PC-3 (cell line): ENCODE results near the gene IMPDH1. TPM values are rescaled to one million over a fixed set of nuclear protein-coding genes. Genes with fewer than 3 reads are reported as not detected.

Source experiments
- ATAC-seq: fragments of 200-7000 bp; cut with Tn5 transposase; 2 replicates; pipeline ENCODE4 v1.9.1; 2020; ENCODE audit warnings: mild to moderate bottlenecking, moderate library complexity
- BruUV-seq: library from RNA; stranded (reverse); fragments of 400-500 nt; replicated peaks from 2 replicates; lab custom pipeline; 2021; lab: Mats Ljungman, UMichigan
- CTCF ChIA-PET: fragments of 300-600 bp; sonication (Branson Sonifier 250); formaldehyde crosslinking; loops from one replicate; lab custom pipeline; 2022; ENCODE audit warnings: antibody characterized with exemption; lab: Charles Lee
- POLR2A ChIA-PET: fragments of 300-600 bp; sonication (Branson Sonifier 250); formaldehyde crosslinking; loops from one replicate; lab custom pipeline; 2022; ENCODE audit warnings: antibody characterized with exemption; ENCODE audit not compliant: unreplicated experiment; lab: Charles Lee
- DNase-seq: peaks from one replicate; pipeline ENCODE4 v3.0.0-alpha.2; 2015
- H2AFZ ChIP-seq: fragments of 300-600 bp; sonication (generic); 2 replicates; pipeline ENCODE4 v1.6.0; 2016; ENCODE audit warnings: antibody characterized with exemption, low read length
- H3F3A ChIP-seq: fragments of 300-600 bp; sonication (generic); one replicate; pipeline ENCODE4 v1.6.0; 2017; ENCODE audit warnings: antibody characterized with exemption, low read length, control low read depth, mild to moderate bottlenecking; ENCODE audit not compliant: unreplicated experiment
- H3K27ac ChIP-seq: fragments of 300-600 bp; sonication (generic); 2 replicates; pipeline ENCODE4 v1.5.1; 2016; ENCODE audit warnings: mild to moderate bottlenecking, low read length
- H3K27me3 ChIP-seq: fragments of 300-600 bp; sonication (generic); 2 replicates; pipeline ENCODE4 v1.6.1; 2016; ENCODE audit warnings: low read length, mixed read lengths
- H3K36me3 ChIP-seq: fragments of 300-600 bp; sonication (generic); 2 replicates; pipeline ENCODE4 v1.6.1; 2016; ENCODE audit warnings: low read depth, mixed run types, low read length, mixed read lengths
- H3K4me1 ChIP-seq: fragments of 300-600 bp; sonication (generic); 2 replicates; pipeline ENCODE4 v1.5.1; 2016; ENCODE audit warnings: low read length; ENCODE audit not compliant: insufficient read depth
- H3K4me2 ChIP-seq: fragments of 300-600 bp; sonication (generic); 2 replicates; pipeline ENCODE4 v1.6.0; 2016; ENCODE audit warnings: low read length
- H3K4me3 ChIP-seq: fragments of 300-600 bp; sonication (generic); 2 replicates; pipeline ENCODE4 v1.5.1; 2016; ENCODE audit warnings: mild to moderate bottlenecking, low read length, mixed read lengths
- H3K79me2 ChIP-seq: fragments of 300-600 bp; sonication (generic); 2 replicates; pipeline ENCODE4 v1.6.1; 2017; ENCODE audit warnings: low read length, mixed read lengths
- H3K9ac ChIP-seq: fragments of 300-600 bp; sonication (generic); 2 replicates; pipeline ENCODE4 v1.6.0; 2016; ENCODE audit warnings: mild to moderate bottlenecking, low read length
- H3K9me2 ChIP-seq: fragments of 300-600 bp; sonication (generic); replicated peaks from 2 replicates; pipeline ENCODE4 v1.6.1; 2016; ENCODE audit warnings: mixed run types, low read length, mixed read lengths
- H3K9me3 ChIP-seq: fragments of 300-600 bp; sonication (generic); 2 replicates; pipeline ENCODE4 v1.6.1; 2016; ENCODE audit warnings: low read length, mixed read lengths
- H4K20me1 ChIP-seq: fragments of 300-600 bp; sonication (generic); 2 replicates; pipeline ENCODE4 v1.6.1; 2016; ENCODE audit warnings: low read length, mixed read lengths
- EZH2 ChIP-seq: fragments of 300-600 bp; sonication (generic); IDR thresholded peaks from one replicate; pipeline ENCODE4 v1.6.1; 2017; ENCODE audit warnings: antibody characterized with exemption, mild to moderate bottlenecking, low read length; ENCODE audit not compliant: unreplicated experiment
- EZH2phosphoT487 ChIP-seq: fragments of 300-600 bp; sonication (generic); IDR thresholded peaks from 2 replicates; pipeline ENCODE4 v1.6.1; 2018; ENCODE audit warnings: mild to moderate bottlenecking, antibody characterized with exemption, low read length, borderline replicate concordance
- intact Hi-C: fragments of 100-400 bp; cut with micrococcal nuclease; formaldehyde crosslinking; loops from 2 replicates; pipeline ENCODE4 v1.9.0; 2023
- total RNA-seq: library from RNA; depleted of rRNA; stranded (reverse); fragments of >200 nt; gene quantifications from 2 replicates; pipeline ENCODE4 v1.2.3, GENCODE V29; 2014
- TF ChIP-seq, protein P1 (sequence below): fragments of 300-600 bp; sonication (generic); conservative IDR thresholded peaks from 2 replicates; pipeline ENCODE4 v1.5.1; 2017; ENCODE audit warnings: antibody characterized with exemption, low read depth, mild to moderate bottlenecking, low read length

The IMPDH1 gene
- total RNA-seq, 1 experiment from 2014 or later, result 128 TPM

DNA sequence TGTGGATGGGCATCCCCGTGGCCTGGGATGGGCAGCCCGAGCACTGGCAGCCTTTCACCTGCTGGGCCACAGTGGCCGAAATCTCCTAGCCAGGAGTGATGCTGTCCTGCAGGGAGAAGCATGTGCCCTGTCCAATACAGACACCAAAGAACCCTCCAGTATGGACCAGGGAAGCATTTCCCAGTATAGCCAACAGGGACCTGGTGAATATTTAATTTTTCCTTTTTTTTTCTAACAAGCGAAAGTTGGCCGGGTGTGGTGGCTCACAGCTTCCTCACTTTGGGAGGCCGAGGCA lies 11.0 kb downstream of the IMPDH1 start:
- Histone ChIP-seq H3K27ac (no peak overlapping the region), H3F3A (no peaks in the 10 kb centered on the region), H3K4me1 (peaks cover 2% of the 10 kb centered on the region), H3K36me3 (peaks cover 49% of the 10 kb centered on the region), H3K79me2 (peaks cover 13% of the 10 kb centered on the region), H3K27me3 (no peaks in the 10 kb centered on the region), H3K4me3 (no peak overlapping the region), H3K9me3 (no peaks in the 10 kb centered on the region), H3K9me2 (no peaks in the 10 kb centered on the region), H3K9ac (no peak overlapping the region), H2AFZ (no peak overlapping the region), H4K20me1 (peaks cover 4% of the 10 kb centered on the region; the same call in 1 of the 2 replicates), H3K4me2 (no peak overlapping the region)
- BruUV-seq, result no TSS peak
- intact Hi-C loops, result loop anchor here (1.0 kb wide), 1 partner anchor 27 kb away; no protein-coding TSS in a partner anchor
- DNase-seq, result no peak
- CTCF ChIA-PET, result no interaction called here
- POLR2A ChIA-PET, result no interaction called here
- ATAC-seq, result peak; percentile 60
- no peak for TF ChIP-seq EZH2
- no peak for TF ChIP-seq EZH2phosphoT487
- TF ChIP-seq, protein P1, sequence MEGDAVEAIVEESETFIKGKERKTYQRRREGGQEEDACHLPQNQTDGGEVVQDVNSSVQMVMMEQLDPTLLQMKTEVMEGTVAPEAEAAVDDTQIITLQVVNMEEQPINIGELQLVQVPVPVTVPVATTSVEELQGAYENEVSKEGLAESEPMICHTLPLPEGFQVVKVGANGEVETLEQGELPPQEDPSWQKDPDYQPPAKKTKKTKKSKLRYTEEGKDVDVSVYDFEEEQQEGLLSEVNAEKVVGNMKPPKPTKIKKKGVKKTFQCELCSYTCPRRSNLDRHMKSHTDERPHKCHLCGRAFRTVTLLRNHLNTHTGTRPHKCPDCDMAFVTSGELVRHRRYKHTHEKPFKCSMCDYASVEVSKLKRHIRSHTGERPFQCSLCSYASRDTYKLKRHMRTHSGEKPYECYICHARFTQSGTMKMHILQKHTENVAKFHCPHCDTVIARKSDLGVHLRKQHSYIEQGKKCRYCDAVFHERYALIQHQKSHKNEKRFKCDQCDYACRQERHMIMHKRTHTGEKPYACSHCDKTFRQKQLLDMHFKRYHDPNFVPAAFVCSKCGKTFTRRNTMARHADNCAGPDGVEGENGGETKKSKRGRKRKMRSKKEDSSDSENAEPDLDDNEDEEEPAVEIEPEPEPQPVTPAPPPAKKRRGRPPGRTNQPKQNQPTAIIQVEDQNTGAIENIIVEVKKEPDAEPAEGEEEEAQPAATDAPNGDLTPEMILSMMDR, result no peak

DNA sequence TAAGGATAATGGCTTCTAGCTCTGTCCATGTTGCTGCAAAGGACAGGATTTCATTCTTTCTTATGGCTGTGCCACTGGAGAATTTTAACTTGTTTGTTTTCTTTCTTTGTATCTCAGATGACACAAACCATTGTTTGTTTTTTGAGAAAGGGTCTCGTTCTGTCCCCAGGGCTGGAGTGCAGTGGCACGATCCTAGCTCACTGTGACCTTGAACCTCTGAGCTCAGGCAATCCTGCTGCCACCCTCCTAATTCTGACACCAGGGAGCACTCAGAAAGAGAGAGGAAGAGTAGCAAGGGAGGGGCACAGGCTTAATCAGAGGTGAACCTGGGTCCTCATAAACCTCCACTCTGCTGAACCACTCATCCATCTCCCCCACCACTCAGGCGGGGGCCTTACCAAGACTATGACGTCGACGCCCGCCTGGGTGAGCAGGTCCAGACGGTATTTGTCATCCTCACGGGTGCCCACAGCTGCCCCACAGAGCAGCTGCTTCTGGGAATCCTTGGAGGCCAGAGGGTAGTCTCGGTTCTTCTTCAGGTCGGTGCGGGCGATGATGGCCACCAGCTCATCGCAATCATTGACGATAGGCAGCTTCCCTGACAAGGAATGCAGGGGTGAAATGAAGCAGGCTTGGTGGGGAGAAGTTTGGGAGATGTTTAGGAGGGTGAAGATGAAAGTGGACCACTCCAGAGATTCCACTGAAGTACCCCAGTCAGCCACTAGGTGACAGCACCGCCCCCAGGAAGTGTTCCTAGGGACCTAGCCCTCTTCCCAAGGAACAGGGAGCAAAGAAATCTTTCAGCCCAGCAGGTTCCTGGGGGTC lies 11.6 kb downstream of the IMPDH1 start:
- no peak overlapping the region for H2AFZ ChIP-seq
- DNase-seq, result peak; percentile 65
- peaks cover 7% of the 10 kb centered on the region for H3K79me2 ChIP-seq
- H3K4me3 ChIP-seq, result no peak overlapping the region
- no peak overlapping the region for H3K4me2 ChIP-seq
- no peak for TF ChIP-seq EZH2phosphoT487
- TF ChIP-seq, protein P1, result peak; percentile 86
- H3K36me3 ChIP-seq, result peaks cover 49% of the 10 kb centered on the region
- POLR2A ChIA-PET, result no interaction called here
- BruUV-seq, result no TSS peak
- no peak overlapping the region for H3K27ac ChIP-seq
- no peaks in the 10 kb centered on the region for H3K9me3 ChIP-seq
- H3K4me1 ChIP-seq, result no peaks in the 10 kb centered on the region
- peak; percentile 82 for ATAC-seq
- H4K20me1 ChIP-seq, result no peaks in the 10 kb centered on the region
- no peaks in the 10 kb centered on the region for H3F3A ChIP-seq
- H3K9me2 ChIP-seq, result no peaks in the 10 kb centered on the region
- no peak overlapping the region for H3K9ac ChIP-seq
- no peaks in the 10 kb centered on the region for H3K27me3 ChIP-seq
- intact Hi-C loops, result loop anchor here (1.0 kb wide), 1 partner anchor 27 kb away; no protein-coding TSS in a partner anchor
- CTCF ChIA-PET, result no interaction called here

DNA sequence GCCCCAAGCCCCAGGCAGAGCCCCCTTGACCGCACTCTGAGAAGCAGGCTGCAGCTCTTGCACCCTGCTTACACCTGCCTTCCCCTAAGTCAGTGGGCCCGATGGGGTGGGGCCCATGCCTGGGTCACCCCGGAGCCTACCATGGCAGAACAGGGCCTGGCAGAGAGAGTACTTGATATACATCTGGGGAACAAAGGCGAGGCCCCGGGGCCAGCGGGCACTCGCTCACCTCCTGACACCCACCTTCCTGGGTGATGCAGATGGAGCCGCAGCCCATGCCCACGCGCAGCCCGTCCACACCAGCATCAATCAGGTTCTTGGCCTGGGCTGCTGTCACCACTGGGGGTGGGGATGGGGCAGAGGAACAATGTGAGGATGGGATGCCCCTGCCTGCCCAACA lies 13.4 kb downstream of the IMPDH1 start:
- DNase-seq (no peak), ATAC-seq (no peak)
- TF ChIP-seq, protein P1, result no peak
- TF ChIP-seq EZH2phosphoT487, result no peak
- TF ChIP-seq EZH2, result no peak
- Histone ChIP-seq H3K9me2 (no peaks in the 10 kb centered on the region), H3F3A (no peaks in the 10 kb centered on the region), H4K20me1 (no peaks in the 10 kb centered on the region), H3K9me3 (no peaks in the 10 kb centered on the region), H3K27me3 (no peaks in the 10 kb centered on the region), H2AFZ (no peak overlapping the region), H3K27ac (no peak overlapping the region), H3K4me2 (no peak overlapping the region), H3K4me1 (no peaks in the 10 kb centered on the region), H3K4me3 (no peak overlapping the region), H3K79me2 (no peaks in the 10 kb centered on the region), H3K9ac (no peak overlapping the region), H3K36me3 (peaks cover 40% of the 10 kb centered on the region)
- intact Hi-C loops, result no loop called here
- ChIA-PET CTCF (no interaction called here), POLR2A (no interaction called here)
- no TSS peak for BruUV-seq
